DND-41 (cell line): ENCODE measurements around the gene AP2A2.

Experiments
- CTCF ChIP-seq: IDR thresholded peaks from 2 replicates; pipeline ENCODE4 v1.5.1; 2012; ENCODE audit warnings: borderline replicate concordance, low read length, moderate library complexity, mild to moderate bottlenecking; ENCODE audit not compliant: poor library complexity, severe bottlenecking; ENCODE audit errors: extremely low read depth
- EZH2 ChIP-seq: IDR thresholded peaks from 3 replicates; pipeline ENCODE4 v1.6.1; 2012; ENCODE audit warnings: borderline replicate concordance, low read depth, mild to moderate bottlenecking, moderate library complexity, low read length, inconsistent platforms; ENCODE audit not compliant: severe bottlenecking

- TF ChIP-seq CTCF (no peak), EZH2 (no peak)
Measured at GRCh38 chr11:973237-973636, 47.6 kb downstream of the AP2A2 start.
